C1 segment of cervical spinal cord (tissue), 14 donors: ENCODE results near the gene PTPN4.

Experiments used
- DNase-seq, 14 donors: peaks; one replicate each; lab custom pipeline; 2025; lab: John Stamatoyannopoulos, UW

The PTPN4 gene

DNA sequence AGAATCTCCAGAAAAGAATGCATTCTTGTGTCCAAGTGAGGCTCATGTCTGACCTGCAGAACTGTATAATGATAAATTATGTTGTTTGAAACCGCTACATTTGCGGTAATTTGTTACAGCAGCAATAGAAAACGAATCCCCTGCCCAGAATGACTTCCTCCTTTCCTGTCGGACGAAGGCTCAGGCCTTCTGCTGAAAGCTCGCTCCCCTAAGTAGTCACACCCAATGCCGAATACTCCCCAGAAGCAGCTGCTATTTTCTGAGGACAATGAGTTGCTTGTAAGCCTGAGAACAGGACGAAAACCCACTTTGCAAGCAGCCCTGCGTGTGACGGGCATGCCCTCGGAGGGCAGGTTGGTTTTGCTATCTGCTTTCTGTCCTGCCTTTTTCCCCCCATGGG, 27.7 kb upstream of the PTPN4 start:
- DNase-seq: no peak

DNA sequence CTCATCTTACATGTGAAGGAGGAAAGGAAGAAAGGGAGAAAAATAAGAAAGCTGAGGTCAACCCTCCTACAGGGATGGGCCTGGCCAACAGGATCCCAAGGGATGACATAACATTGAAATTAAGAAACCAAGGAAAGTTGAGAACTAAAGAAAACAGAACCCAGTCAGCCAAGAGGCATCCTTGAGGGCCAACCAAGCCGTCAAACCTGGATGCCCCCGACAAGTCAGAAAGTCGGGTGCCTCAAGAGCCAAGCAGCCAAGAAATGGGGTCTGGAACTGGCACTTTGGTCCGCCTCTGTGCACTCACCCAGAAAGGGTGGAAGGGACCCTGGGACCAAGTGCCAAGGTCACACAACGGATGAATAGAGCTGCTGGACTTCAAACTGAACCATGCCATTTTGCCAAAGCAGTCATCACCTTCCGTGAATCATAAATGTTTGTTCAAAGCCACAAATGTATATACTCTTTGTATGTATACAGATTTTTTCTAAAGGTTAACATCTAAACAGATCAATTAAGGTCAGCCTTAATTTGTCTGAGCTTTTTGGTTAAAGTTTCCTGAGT, 27.0 kb upstream of the PTPN4 start:
- no peak for DNase-seq

DNA sequence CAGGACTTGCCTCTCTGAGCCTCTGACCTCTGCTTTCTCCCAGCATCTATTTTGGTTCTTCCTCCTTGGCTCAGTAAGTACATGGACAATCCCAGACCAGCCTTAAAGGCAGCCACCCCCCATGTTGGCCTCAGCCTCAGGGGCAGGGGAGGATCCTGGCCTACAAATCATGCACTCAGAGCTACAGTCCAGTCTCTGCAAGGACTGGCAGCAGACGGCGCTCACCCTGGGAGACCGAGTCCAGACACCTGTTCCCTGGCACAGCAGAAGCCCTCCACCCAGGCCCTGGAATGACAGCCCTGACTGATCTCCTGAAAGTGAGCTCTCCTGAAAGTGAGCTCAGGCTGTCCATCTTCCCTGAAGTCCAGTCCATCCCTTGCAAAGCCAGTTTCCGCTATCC, 25.7 kb upstream of the PTPN4 start:
- peak in 4 of 14 donors; percentile 22 to 99 (median 50) for DNase-seq

DNA sequence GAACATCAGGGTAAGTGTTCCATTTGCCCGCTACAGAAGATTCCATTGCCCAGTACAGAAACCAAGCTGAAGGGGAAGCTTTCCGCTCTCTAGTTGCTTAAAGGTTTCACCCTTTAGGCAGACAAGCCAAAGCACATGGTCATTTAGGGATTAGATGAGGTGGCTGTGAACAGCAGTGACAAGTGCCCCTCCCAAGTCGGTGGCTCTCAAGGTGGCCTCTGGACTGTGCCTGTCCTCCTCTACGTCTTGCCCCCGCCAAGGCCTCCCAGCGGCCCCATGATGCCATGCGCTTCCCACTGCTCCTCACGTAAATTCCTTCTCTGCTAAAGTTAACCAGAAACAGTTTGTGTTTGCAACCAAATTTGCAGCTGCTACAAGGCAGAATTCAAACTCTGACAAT, 24.2 kb upstream of the PTPN4 start:
- no peak for DNase-seq

DNA sequence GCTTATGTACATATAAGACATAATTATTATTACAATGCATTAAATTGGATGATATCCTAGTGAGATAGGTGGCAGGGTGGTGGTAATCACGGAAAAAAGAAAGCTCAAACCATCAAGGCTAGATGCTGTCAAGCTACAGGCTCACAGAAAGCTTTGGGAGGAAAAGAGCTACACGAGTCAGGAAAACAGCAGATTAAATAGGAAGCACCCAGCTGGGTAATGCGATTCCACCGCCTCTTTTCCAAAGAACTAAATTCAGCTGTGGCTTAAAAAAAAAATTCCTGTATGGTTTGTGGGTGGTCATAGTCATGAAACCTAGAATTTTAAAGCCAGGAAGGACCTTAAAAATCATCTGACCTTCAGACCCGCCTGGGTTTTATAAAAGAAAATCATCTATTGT, 23.7 kb upstream of the PTPN4 start:
- DNase-seq: peak in 1 of 14 donors; percentile 61

DNA sequence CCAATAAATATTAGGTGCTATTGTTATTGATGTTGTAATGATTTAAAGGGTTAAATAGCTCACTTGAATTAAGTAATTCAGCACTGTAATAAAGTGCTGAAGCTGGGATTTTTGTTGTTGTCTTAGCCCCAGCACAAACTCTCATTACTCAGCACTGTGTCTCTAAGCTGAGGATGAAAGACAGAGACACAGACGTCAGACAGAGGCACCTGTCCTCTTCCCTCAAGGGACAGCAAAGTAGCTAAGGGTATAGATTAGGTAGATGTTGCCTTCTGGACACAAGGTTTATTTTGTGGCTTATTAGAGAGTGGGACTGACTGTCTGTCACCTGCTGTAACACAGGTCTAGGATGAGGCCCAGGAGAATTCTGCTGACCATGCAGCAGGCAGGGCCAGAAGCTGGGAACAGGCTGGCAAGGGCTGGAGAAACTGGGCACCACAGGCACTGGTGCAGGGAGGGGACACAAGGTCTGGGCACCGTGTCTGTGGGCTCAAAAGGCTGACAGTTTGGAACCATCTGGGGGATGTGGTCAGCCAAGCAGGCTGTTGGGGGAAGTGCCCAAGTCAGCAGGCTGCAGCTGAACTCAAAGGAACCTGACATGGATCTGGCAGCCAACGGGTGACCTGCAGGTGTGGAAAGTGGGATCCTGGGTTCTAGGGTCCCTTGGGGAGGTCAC, 20.0 kb upstream of the PTPN4 start:
- DNase-seq: peak in 7 of 14 donors; percentile 22 to 85 (median 40)

DNA sequence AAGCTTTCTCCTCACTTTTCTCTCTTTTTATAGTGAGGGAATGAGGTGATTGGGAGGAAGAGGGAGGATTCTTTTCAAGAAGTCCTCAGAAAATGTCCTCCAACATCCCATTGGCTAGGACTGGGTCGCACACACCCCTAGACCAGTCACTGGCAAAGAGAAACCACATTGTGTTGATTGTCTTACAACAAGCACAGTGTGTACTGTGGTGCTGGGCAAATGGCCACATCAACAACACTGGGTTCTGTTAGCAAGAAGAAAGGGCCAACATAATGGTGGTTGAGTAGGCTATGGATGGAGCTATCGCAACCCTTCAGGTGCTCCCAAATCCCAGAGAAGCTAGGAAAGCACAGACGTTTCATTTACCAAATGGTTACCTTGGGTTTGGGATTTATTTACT, 18.7 kb upstream of the PTPN4 start:
- DNase-seq: peak in 4 of 14 donors; percentile 15 to 30 (median 25)

DNA sequence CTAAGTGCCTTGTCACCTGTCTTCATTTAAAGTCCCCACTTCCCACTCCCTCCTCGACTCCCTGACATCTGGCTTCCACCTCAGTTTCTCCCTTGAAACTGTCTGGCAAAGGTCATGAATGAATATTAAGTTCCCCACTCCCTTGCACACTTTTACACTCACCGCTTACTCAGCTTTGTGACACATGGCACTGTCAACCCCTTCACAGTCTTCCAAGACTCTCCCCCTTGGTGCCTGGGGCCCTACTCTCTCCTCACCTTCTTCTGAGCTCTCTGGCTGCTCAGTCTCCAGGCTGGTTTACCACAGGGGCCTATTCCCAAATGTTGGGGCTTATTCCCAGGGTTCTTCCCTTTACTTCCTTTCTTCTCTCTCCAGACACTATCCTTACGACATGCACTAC, 17.9 kb upstream of the PTPN4 start:
- no peak for DNase-seq

DNA sequence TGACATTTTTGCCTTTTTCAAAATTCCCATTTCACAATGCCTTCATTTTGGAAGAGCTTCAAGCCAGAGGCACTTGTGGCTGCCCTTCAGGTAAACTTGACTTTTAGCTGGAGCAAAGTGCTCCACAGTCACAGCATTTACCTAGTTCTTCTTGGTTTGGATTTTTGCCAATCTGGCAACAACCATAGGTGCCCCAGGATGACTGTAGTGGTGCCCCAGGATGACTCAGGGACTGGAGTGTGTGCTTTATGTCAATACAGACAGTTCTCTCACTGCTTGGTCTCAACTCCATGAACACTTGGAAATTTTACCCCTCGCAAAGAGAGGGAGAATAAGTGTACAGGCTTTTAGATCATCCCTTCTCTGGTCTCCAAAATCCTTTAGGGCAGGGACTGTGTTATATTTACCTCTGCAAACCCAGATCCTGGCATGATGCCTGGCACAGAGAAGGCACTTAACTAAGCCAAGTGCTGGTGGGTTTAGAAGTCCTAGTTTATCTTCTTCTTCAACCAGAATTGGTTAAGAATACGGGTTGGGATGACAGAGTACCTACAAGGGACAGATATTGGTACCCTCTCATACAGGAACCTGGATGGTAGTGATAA, 15.3 kb upstream of the PTPN4 start:
- DNase-seq: no peak

DNA sequence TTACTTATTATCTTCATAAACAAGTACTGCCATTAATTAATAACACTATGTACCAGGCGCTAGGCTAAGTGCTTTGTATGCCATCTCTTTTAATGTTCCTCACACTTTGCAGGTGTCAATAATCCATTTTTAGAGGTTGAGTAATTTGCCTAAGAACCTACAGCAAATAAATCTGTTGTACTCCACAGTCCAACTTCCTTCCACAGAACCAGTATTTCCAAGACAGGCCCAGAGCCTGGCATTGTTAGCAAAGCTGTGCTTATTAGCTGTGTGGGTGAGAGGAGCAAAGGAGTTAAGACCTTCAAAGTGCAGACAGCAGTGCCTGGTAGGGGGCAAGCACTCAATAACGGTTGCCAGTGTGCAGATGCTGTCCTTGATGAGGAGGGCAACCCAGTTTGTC, 14.2 kb upstream of the PTPN4 start:
- no peak for DNase-seq

DNA sequence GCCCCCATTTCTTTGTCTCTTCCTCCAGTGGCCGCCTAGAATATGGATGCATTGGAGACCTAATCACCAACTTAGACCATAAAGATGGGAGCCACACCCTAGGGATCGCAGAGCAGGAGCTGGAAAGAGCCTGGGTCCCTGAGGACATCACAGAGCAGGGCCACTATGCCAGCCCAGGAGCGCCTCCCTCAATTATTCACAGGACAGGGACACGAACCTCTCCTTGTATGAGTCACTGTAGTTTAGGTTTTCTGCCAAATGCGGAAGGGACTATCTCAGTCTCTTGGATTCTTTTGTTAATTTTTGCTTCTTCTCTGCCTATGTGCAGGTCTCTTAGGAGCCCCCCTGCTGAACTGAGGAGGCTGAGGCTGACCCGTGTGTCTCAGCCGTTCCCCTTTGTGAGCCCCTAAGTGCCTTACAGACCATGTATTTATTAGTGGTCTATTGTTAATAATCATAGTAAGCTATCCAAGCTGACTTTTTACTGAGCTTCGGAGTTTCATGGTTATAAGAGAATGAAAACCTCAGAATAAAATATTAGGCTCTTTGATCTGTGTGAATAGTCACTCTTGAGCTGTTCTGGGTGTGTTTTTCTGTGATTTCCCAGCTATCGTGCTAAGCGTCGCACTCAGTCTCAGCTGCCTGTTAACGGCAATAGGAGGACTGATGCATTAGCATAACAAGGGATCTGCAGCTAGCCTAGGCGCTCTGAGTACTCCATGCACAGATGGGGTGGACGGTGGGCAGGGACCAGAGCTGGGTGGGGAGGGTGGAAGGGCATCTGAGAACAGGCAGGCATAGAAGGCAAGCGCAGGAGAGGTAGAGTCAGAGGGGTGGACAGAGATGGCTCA, 12.7 kb upstream of the PTPN4 start:
- no peak for DNase-seq

DNA sequence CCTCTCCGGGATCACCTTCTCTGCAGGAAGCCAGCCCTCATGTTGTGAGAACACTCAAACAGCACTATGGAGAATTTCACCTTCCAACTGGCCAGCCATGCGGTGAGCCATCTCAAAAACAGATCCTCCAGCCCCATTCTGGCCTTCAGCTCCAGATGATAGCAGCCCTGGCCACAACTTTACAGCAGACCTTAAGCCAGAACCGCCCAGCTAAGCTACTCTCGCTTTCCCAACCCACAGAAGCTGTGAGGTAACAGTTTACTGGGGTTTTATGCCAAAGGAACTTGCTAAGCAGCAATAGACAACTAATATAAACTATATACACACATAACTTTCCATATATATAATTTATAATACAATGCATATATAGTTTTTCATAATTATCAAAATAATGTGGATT, 11.6 kb upstream of the PTPN4 start:
- no peak for DNase-seq

DNA sequence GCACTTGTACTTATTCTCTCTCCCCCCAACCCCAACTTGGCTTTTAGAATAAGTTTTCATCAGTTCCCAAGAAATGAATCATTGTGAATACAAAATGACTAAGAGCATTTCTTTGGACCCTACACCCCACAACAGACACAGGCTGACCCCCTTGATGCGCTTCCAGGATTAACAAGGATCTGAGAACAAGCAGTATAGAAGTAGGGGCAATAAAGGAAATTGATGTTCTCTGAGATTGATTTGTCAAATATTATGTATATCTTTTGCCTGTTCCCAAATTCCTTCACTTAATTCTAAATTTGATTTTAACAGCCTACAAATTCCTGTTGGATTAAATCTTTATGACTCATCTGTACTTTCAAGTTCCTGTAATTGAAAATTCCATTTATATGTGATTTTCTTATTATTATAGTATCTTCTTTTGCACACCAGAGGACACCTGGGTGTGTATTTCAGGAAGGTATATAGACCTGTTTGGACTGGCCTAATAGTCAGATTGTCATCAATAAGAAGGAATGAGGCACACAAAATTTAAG, 10.2 kb upstream of the PTPN4 start:
- no peak for DNase-seq

DNA sequence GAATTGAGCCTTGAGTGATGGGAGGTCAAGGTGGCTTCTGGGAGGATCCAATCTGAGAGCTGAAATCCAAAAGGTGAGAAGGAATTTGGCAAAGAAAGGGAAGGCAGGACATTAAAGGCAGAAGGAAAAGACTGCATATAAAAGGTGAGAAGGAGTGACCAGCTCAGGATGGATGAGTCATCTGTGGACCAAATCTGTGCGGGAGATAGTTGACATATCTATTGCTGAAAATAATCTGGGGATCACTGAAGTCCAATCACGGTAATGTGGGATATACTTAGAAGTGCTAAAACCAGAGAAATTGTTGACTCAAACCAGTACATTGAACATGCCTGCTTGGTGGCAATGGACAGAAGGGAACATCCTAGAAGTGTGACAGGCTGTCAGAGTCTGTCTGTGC, 8.0 kb upstream of the PTPN4 start:
- DNase-seq: no peak

DNA sequence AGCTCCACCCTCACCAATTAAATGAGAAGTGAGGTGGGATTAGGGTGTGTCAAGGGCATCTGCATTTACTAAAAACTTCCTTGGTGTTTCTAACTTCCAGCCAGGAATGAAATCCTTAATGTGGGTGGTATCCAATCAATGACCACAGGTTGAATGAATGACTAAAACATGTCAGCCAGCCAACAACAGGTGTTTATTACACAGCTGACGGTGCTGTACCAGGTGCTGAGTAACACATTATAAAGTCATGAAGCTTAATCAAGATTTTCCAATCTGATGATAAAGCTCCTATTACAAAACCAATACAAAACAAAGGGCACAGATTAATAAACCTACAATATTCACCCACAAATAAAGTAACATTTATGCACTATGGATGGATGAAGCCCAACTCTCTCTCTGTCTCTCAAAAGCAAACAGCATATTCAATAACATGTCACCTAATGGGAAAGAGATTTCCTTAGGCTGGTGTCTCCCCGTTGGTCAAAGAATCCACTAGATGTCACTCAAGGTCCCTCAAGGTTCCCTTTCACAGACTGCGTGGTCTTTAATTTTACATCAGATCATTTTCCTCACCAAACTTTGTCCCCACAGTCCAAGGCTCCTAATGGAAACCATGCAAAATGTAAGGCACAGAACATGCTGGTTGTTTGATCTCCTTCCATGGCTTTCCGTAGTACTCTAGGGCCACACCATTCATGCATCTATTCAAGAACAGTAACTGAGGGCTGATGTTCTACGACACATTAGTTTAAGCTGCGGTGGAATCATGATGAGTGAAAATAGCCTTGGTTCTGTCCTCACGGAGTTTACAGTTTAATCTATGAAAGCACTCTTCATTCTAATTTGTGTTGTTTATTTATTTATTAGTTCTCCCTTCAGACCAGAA, 6.4 kb upstream of the PTPN4 start:
- DNase-seq: peak in 2 of 14 donors; percentile 24 to 55

DNA sequence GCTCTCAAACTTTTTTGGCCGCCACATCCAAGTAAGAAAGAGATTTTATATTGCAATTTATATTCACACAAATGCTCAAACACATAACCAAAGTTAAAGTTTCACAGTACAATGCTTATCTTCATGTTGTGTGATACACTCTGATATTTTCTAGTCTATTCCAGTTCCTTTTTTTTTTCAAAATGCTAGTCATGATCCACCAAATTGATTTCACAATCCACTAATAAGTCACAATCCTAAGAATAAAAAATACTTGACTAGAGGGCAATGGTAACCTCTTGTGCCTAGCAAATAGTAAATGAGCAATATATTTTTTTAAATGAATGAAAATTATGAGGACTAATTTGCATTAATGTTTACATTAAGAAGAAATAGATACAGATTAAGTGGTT, 5.8 kb upstream of the PTPN4 start:
- DNase-seq: no peak

DNA sequence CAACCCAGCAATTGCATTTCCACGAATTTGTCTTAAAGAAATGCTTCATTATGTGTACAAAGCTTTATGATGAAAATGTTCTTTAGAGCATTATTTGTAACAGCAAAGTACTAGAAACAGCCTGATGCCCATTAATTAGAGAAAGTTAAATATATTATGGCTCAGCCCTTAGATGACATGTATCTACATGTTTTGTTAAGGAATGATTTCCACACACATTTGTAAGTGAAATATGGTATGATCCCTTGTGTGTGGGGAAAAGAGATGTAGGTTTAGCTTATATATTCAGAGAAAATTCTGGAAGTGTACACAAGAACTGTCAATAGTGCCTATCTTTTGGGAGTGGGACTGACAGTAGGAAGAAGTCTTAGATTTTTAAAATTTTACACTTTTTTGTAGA, 3.8 kb upstream of the PTPN4 start:
- DNase-seq: no peak

DNA sequence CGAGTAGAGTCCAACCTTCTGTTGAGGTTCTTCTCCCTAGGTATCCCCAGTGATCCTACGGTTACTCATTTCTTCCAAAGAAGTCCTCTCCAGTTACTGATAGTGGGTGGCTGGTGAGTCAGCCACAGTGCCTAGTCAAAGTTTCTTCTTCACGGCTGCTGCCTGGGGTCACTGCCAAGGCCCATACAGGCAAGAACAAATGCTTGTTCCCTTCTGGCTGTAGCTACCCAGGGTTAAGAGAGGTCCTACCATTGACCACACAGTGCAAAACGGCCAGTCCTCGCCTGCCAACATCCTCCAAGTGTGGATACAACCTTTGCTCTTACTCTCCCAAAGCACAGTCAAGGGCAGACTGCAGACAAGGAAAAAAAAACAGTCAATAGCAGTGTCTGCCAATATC, 2.9 kb upstream of the PTPN4 start:
- peak in 9 of 14 donors; percentile 13 to 74 (median 34) for DNase-seq

DNA sequence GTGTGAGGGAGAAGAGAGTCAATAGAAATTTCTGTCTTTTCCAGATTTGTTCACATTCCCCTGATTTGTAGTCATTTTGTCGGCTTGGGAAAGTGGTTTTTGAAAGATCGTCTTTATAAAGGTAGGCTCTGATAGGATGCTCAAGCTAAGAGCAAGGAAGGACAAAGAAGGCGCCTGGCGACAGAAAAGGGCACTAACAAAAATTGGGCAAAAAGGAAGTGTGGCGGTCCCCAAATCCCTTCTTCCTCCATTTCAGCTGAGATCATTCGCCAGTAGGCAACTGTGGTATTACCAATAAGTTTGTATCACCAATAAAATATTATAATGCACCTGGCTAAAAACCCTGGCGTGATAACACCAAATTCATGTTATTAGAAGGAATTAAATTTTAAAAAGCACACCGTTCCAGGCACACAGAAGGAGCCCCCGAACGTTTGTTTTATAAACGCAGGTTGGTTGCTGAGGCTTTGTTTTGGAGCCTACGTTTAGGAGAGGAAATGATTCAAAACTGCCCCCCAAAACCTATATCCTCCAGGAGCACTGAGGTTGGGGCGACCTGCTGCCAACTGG, 756 bp upstream of the PTPN4 start:
- DNase-seq: peak in 1 of 14 donors; percentile 43

DNA sequence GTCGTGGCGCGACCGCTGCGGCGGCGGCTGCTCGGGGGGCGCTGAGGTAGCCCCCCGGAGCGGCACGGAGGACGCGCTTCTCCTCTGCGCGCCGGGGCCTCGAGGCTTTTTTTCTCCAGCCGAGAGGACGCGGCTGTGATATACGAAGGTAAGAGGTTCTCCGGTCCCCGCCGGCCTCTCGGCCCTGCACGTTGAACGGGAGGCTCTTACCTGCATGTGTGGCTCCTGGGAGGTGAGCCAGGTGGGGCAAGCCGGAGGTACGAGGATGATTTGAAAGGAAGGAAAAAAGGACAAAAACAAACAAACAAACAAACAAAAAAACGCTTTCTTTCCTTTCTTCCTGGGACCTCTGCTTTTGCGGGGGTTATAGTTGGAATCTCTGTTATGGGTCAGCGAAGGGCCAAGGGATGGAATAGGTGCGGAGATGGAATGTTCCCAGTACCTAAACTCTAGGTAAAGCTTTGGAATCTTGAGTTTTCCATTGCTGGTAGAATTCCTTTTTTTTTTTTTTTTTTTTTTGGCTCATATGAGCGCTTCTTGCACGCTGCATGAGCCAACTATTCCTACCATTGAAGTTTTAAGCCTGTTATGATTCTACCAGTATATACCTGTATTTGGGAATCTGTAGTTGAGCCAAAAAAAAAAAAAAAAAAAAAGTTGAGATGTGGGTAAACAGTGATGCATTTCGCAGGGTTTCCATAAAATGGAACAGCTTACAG, 674 bp downstream of the PTPN4 start:
- peak in 4 of 14 donors; percentile 48 to 70 (median 62) for DNase-seq
